Trophoblast cell (in vitro differentiated cells and primary cell): ENCODE data around the gene SPAG9.

Source experiments
- DNase-seq, 2 donors: peaks; one replicate each; pipeline ENCODE4 v3.0.0-alpha.2; 2016
- H2AFZ ChIP-seq: 2 replicates; pipeline ENCODE4 v1.6.1; 2013; ENCODE audit warnings: low read length, moderate library complexity, mild to moderate bottlenecking; ENCODE audit not compliant: insufficient read depth, poor library complexity
- H2AK5ac ChIP-seq: 2 replicates; pipeline ENCODE4 v1.6.1; 2013; ENCODE audit warnings: mild to moderate bottlenecking, low read length
- H2BK120ac ChIP-seq: 2 replicates; pipeline ENCODE4 v1.6.1; 2013; ENCODE audit warnings: low read length, mild to moderate bottlenecking, moderate library complexity; ENCODE audit not compliant: insufficient read depth, poor library complexity
- H2BK12ac ChIP-seq: 2 replicates; pipeline ENCODE4 v1.6.1; 2013; ENCODE audit warnings: mild to moderate bottlenecking, low read length, moderate library complexity
- H2BK5ac ChIP-seq: 2 replicates; pipeline ENCODE4 v1.6.1; 2013; ENCODE audit warnings: low read length, low read depth, moderate library complexity, mild to moderate bottlenecking; ENCODE audit not compliant: poor library complexity
- H3K14ac ChIP-seq: 2 replicates; pipeline ENCODE4 v1.6.1; 2013; ENCODE audit warnings: mild to moderate bottlenecking, low read length
- H3K18ac ChIP-seq: 2 replicates; pipeline ENCODE4 v1.6.1; 2013; ENCODE audit warnings: mild to moderate bottlenecking, low read length
- H3K23ac ChIP-seq: 2 replicates; pipeline ENCODE4 v1.6.1; 2013; ENCODE audit warnings: low read length
- H3K27ac ChIP-seq: 2 replicates; pipeline ENCODE4 v1.5.1; 2013; ENCODE audit warnings: low read depth, mild to moderate bottlenecking, inconsistent platforms, low read length, moderate library complexity
- H3K27me3 ChIP-seq: 2 replicates; pipeline ENCODE4 v1.6.1; 2013; ENCODE audit warnings: inconsistent platforms, mild to moderate bottlenecking, low read length, moderate library complexity; ENCODE audit not compliant: insufficient read depth
- H3K36me3 ChIP-seq, 2 experiments: 1 replicate in 1 of 2; 2 replicates in 1 of 2; pipeline ENCODE4 v1.6.1; 2013; ENCODE audit warnings: low read length in 2 of 2, mild to moderate bottlenecking in 2 of 2, moderate library complexity in 1 of 2; ENCODE audit not compliant: insufficient read depth in 2 of 2, control insufficient read depth in 1 of 2
- H3K4ac ChIP-seq: 2 replicates; pipeline ENCODE4 v1.6.1; 2013; ENCODE audit warnings: low read depth, mild to moderate bottlenecking, low read length, moderate library complexity
- H3K4me1 ChIP-seq, 2 experiments: 1 replicate in 1 of 2; 2 replicates in 1 of 2; pipeline ENCODE4 v1.6.1; 2013; ENCODE audit warnings: low read length in 2 of 2, mild to moderate bottlenecking in 2 of 2, moderate library complexity in 1 of 2; ENCODE audit not compliant: insufficient read depth in 2 of 2, control insufficient read depth in 1 of 2
- H3K4me2 ChIP-seq: 2 replicates; pipeline ENCODE4 v1.6.1; 2013; ENCODE audit warnings: inconsistent platforms, mild to moderate bottlenecking, low read length, moderate library complexity
- H3K4me3 ChIP-seq: 2 replicates; pipeline ENCODE4 v1.5.1; 2013; ENCODE audit warnings: mild to moderate bottlenecking, low read depth, low read length, inconsistent platforms
- H3K79me1 ChIP-seq: one replicate; pipeline ENCODE4 v1.6.1; 2013; ENCODE audit warnings: low read length
- H3K79me2 ChIP-seq: 2 replicates; pipeline ENCODE4 v1.6.1; 2013; ENCODE audit warnings: low read length, mild to moderate bottlenecking; ENCODE audit not compliant: control insufficient read depth, insufficient read depth, poor library complexity
- H3K9ac ChIP-seq: 2 replicates; pipeline ENCODE4 v1.6.1; 2013; ENCODE audit warnings: mild to moderate bottlenecking, low read length
- H3K9me3 ChIP-seq: 2 replicates; pipeline ENCODE4 v1.6.1; 2013; ENCODE audit warnings: low read depth, mild to moderate bottlenecking, control low read depth, inconsistent platforms, low read length; ENCODE audit not compliant: insufficient read depth
- H4K12ac ChIP-seq: 2 replicates; pipeline ENCODE4 v1.6.1; 2013; ENCODE audit warnings: low read depth, mild to moderate bottlenecking, low read length, moderate library complexity
- H4K8ac ChIP-seq: 2 replicates; pipeline ENCODE4 v1.6.1; 2013; ENCODE audit warnings: low read depth, mild to moderate bottlenecking, low read length, moderate library complexity
- H4K91ac ChIP-seq: one replicate; pipeline ENCODE4 v1.6.1; 2013; ENCODE audit warnings: low read depth, mild to moderate bottlenecking, low read length, moderate library complexity
- WGBS: extraction: QIAGEN DNeasy Blood & Tissue Kit; methylation state at CpG from one replicate; pipeline ENCODE4 v1.1.7; 2013; ENCODE audit warnings: missing lambda C conversion rate; ENCODE audit not compliant: insufficient read length, insufficient coverage; ENCODE audit errors: extremely low coverage; 5-methylcytosine and 5-hydroxymethylcytosine counted together

SPAG9 gene

GRCh38 chr17:51060396-51060795, 60.3 kb downstream of the SPAG9 start:
- no peaks in the 10 kb centered on the region for H3K79me1 ChIP-seq
- no peak overlapping the region for H2BK12ac ChIP-seq
- H3K4me2 ChIP-seq = no peak overlapping the region
- peaks cover 1 to 4% of the 10 kb centered on the region in 2 experiments for H3K4me1 ChIP-seq
- no peak overlapping the region for H2BK120ac ChIP-seq
- no peak overlapping the region for H2AK5ac ChIP-seq
- H4K12ac ChIP-seq = no peak overlapping the region
- no peak overlapping the region for H3K18ac ChIP-seq
- DNase-seq = peak; percentile 2 to 27
- no peak overlapping the region for H3K4me3 ChIP-seq
- H4K91ac ChIP-seq = no peak overlapping the region
- H2AFZ ChIP-seq = no peak overlapping the region
- H3K36me3 ChIP-seq = no peaks in the 10 kb centered on the region
- H3K14ac ChIP-seq = no peak overlapping the region
- no peak overlapping the region for H3K9ac ChIP-seq
- no peaks in the 10 kb centered on the region for H3K27me3 ChIP-seq
- no peak overlapping the region for H2BK5ac ChIP-seq
- peak overlapping the region; percentile 36 for H3K27ac ChIP-seq
- no peak overlapping the region for H3K23ac ChIP-seq
- no CpG with 5 or more reads among the region's 5 CpGs for WGBS
- H3K4ac ChIP-seq = no peak overlapping the region
- no peaks in the 10 kb centered on the region for H3K9me3 ChIP-seq
- H4K8ac ChIP-seq = no peak overlapping the region
- no peaks in the 10 kb centered on the region for H3K79me2 ChIP-seq

- Histone ChIP-seq H2BK120ac (no peak overlapping the region), H2BK12ac (no peak overlapping the region), H3K27me3 (no peaks in the 10 kb centered on the region), H3K4me1 (peaks cover 1 to 4% of the 10 kb centered on the region in 2 experiments), H4K12ac (no peak overlapping the region), H3K4ac (no peak overlapping the region), H3K18ac (no peak overlapping the region), H3K27ac (peak overlapping the region; percentile 36), H4K8ac (no peak overlapping the region), H3K14ac (no peak overlapping the region), H3K36me3 (peaks cover 0 to 3% of the 10 kb centered on the region in 2 experiments), H3K79me2 (no peaks in the 10 kb centered on the region), H3K9ac (no peak overlapping the region), H2AFZ (no peak overlapping the region), H2AK5ac (no peak overlapping the region), H3K23ac (no peak overlapping the region), H3K9me3 (no peaks in the 10 kb centered on the region), H3K4me3 (no peak overlapping the region), H2BK5ac (no peak overlapping the region), H3K79me1 (no peaks in the 10 kb centered on the region), H3K4me2 (no peak overlapping the region), H4K91ac (no peak overlapping the region)
- WGBS = no CpG with 5 or more reads among the region's 2 CpGs
- DNase-seq = peak; percentile 51 to 87
Observed at GRCh38 chr17:51059781-51060180, 60.9 kb downstream of the SPAG9 start.

GRCh38 chr17:51057534-51057933, 63.1 kb downstream of the SPAG9 start:
- H2BK120ac ChIP-seq = no peak overlapping the region
- H3K36me3 ChIP-seq = peaks cover 0 to 3% of the 10 kb centered on the region in 2 experiments
- H3K4me3 ChIP-seq = no peak overlapping the region
- no peak overlapping the region for H2BK5ac ChIP-seq
- H3K9me3 ChIP-seq = no peaks in the 10 kb centered on the region
- H4K8ac ChIP-seq = no peak overlapping the region
- DNase-seq = no peak
- no peaks in the 10 kb centered on the region for H3K79me1 ChIP-seq
- H3K23ac ChIP-seq = no peak overlapping the region
- H3K4me2 ChIP-seq = no peak overlapping the region
- H3K79me2 ChIP-seq = no peaks in the 10 kb centered on the region
- H3K4ac ChIP-seq = no peak overlapping the region
- H2AK5ac ChIP-seq = no peak overlapping the region
- peaks cover 1 to 4% of the 10 kb centered on the region in 2 experiments for H3K4me1 ChIP-seq
- no peak overlapping the region for H3K9ac ChIP-seq
- H4K12ac ChIP-seq = no peak overlapping the region
- H3K27ac ChIP-seq = no peak overlapping the region
- no peak overlapping the region for H3K14ac ChIP-seq
- no peak overlapping the region for H2AFZ ChIP-seq
- H3K27me3 ChIP-seq = no peaks in the 10 kb centered on the region
- H3K18ac ChIP-seq = no peak overlapping the region
- WGBS = no CpG with 5 or more reads among the region's 3 CpGs
- H4K91ac ChIP-seq = no peak overlapping the region
- no peak overlapping the region for H2BK12ac ChIP-seq

GRCh38 chr17:51056813-51057510, 63.7 kb downstream of the SPAG9 start:
- Histone ChIP-seq H3K79me2 (no peaks in the 10 kb centered on the region), H3K18ac (no peak overlapping the region), H3K36me3 (peaks cover 0 to 3% of the 10 kb centered on the region in 2 experiments), H2BK5ac (no peak overlapping the region), H2BK12ac (no peak overlapping the region), H3K9ac (no peak overlapping the region), H4K12ac (no peak overlapping the region), H2AK5ac (no peak overlapping the region), H3K27me3 (no peaks in the 10 kb centered on the region), H4K91ac (no peak overlapping the region), H3K4me2 (no peak overlapping the region), H3K27ac (no peak overlapping the region), H3K14ac (no peak overlapping the region), H3K4me3 (no peak overlapping the region), H3K4ac (no peak overlapping the region), H3K23ac (no peak overlapping the region), H3K79me1 (no peaks in the 10 kb centered on the region), H3K9me3 (no peaks in the 10 kb centered on the region), H2BK120ac (no peak overlapping the region), H3K4me1 (peaks cover 1 to 4% of the 10 kb centered on the region in 2 experiments), H4K8ac (no peak overlapping the region), H2AFZ (no peak overlapping the region)
- DNase-seq = peak in 1 of 2 donors; percentile 50
- WGBS = no CpG with 5 or more reads among the region's 1 CpG
